Measurements from ENCODE around the gene GLTP. TPM values are rescaled to one million over a fixed set of nuclear protein-coding genes. Genes with fewer than 3 reads are reported as not detected.
"Not testable (repeated sequence)": the region's sequence is repeated elsewhere in the genome, so short reads cannot be mapped to it uniquely, and the experiment has no call there.

The GLTP gene
- total RNA-seq, 1 experiment from 2014 or later: 15.5 TPM

- Histone ChIP-seq H3K9ac (ENCODE audit: extremely low read depth, insufficient read length, low read length) (no peak overlapping the region), H3K4ac (ENCODE audit: low read depth, low read length) (no peak overlapping the region), H2BK15ac (ENCODE audit: low read depth, low read length) (no peak overlapping the region), H3K27me3 (ENCODE audit: insufficient read depth, low read length) (no peaks in the 10 kb centered on the region), H3T11ph (ENCODE audit: low read length) (no peak overlapping the region), H2AK5ac (ENCODE audit: insufficient read length, low read length) (no peak overlapping the region), H3K56ac (ENCODE audit: insufficient read length, low read depth, low read length) (no peak overlapping the region), H3K79me1 (ENCODE audit: insufficient read depth, low read depth, low read length, poor library complexity, severe bottlenecking) (peaks cover 2% of the 10 kb centered on the region), H2BK12ac (ENCODE audit: insufficient read length, low read depth, low read length) (no peak overlapping the region), H3K79me2 (ENCODE audit: insufficient read depth, low read length) (no peaks in the 10 kb centered on the region), H3K9me3 (ENCODE audit: control insufficient read depth, low read depth, low read length) (no peaks in the 10 kb centered on the region), H4K91ac (ENCODE audit: insufficient read length, low read depth, low read length) (no peak overlapping the region), H2AFZ (ENCODE audit: low read length) (no peak overlapping the region), H3K27ac (ENCODE audit: insufficient read length, low read depth, low read length) (no peak overlapping the region), H3K4me1 (ENCODE audit: insufficient read depth, low read length) (peaks cover 4% of the 10 kb centered on the region), H3K23me2 (ENCODE audit: insufficient read length, low read depth, low read length, poor library complexity, severe bottlenecking) (no peaks in the 10 kb centered on the region), H3K18ac (ENCODE audit: insufficient read length, low read depth, low read length) (no peak overlapping the region), H2BK120ac (ENCODE audit: low read depth, low read length, poor library complexity, severe bottlenecking) (no peak overlapping the region), H3K14ac (ENCODE audit: insufficient read depth, low read length) (peak overlapping the region; percentile 17; the same call in 1 of the 2 replicates), H4K20me1 (ENCODE audit: control insufficient read depth, insufficient read depth, insufficient read length) (no peaks in the 10 kb centered on the region), H4K8ac (replicated peaks; ENCODE audit: insufficient read length, low read depth, low read length) (no peak overlapping the region), H3K4me2 (ENCODE audit: insufficient read depth, insufficient read length, low read length) (no peak overlapping the region), H4K5ac (ENCODE audit: insufficient read length, low read depth, low read length) (no peak overlapping the region), H2BK20ac (ENCODE audit: low read depth, low read length, poor library complexity, severe bottlenecking) (no peak overlapping the region), H2BK5ac (ENCODE audit: insufficient read length, low read length) (no peak overlapping the region), H3K23ac (ENCODE audit: insufficient read length, low read depth, low read length) (no peak overlapping the region)
- Mint-ChIP-seq H3K27me3 (ENCODE audit: low read depth) (no peaks in the 10 kb centered on the region), H3K27ac (peak overlapping the region in 2 of 3 experiments; percentile 30 to 48; a peak in 1 of 7 replicates), H3K9me3 (no peaks in the 10 kb centered on the region), H3K4me3 (no peak overlapping the region), H3K36me3 (ENCODE audit: insufficient read depth in 1 of 3, low read depth in 3 of 3) (peaks cover 0 to 1% (median 0%) of the 10 kb centered on the region in 3 experiments; a peak in 1 of 7 replicates), H3K4me1 (peaks cover 7 to 11% of the 10 kb centered on the region in 2 experiments)
- no peak for TF ChIP-seq CTCF (conservative IDR thresholded peaks at IDR 0.05)
- no CpG with 5 or more reads among the region's 9 CpGs for WGBS (ENCODE audit: extremely low coverage, insufficient read length, low lambda C conversion rate)
- no peak for DNase-seq
Observed at GRCh38 chr12:109863847-109864712, 16.3 kb downstream of the GLTP start.

GRCh38 chr12:109862491-109862890 is 17.9 kb downstream of the GLTP start:
- H3K23ac ChIP-seq (ENCODE audit: insufficient read length, low read depth, low read length); H4K91ac ChIP-seq (ENCODE audit: insufficient read length, low read depth, low read length); H3K9ac ChIP-seq (ENCODE audit: extremely low read depth, insufficient read length, low read length); H3K4me3 Mint-ChIP-seq; H3K27me3 ChIP-seq (ENCODE audit: insufficient read depth, low read length); H2BK20ac ChIP-seq (ENCODE audit: low read depth, low read length, poor library complexity, severe bottlenecking); H4K5ac ChIP-seq (ENCODE audit: insufficient read length, low read depth, low read length); H3K36me3 Mint-ChIP-seq (ENCODE audit: insufficient read depth in 1 of 3, low read depth in 3 of 3); H3K23me2 ChIP-seq (ENCODE audit: insufficient read length, low read depth, low read length, poor library complexity, severe bottlenecking); H3K27me3 Mint-ChIP-seq (ENCODE audit: low read depth); H2AFZ ChIP-seq (ENCODE audit: low read length); H3K9me3 Mint-ChIP-seq; H2AK5ac ChIP-seq (ENCODE audit: insufficient read length, low read length); H2BK15ac ChIP-seq (ENCODE audit: low read depth, low read length); H2BK5ac ChIP-seq (ENCODE audit: insufficient read length, low read length); H3K4me2 ChIP-seq (ENCODE audit: insufficient read depth, insufficient read length, low read length); H4K20me1 ChIP-seq (ENCODE audit: control insufficient read depth, insufficient read depth, insufficient read length); H3K27ac Mint-ChIP-seq; DNase-seq; H2BK12ac ChIP-seq (ENCODE audit: insufficient read length, low read depth, low read length); H4K8ac ChIP-seq (replicated peaks; ENCODE audit: insufficient read length, low read depth, low read length); H3K18ac ChIP-seq (ENCODE audit: insufficient read length, low read depth, low read length); H3K14ac ChIP-seq (ENCODE audit: insufficient read depth, low read length); H2BK120ac ChIP-seq (ENCODE audit: low read depth, low read length, poor library complexity, severe bottlenecking); H3K79me1 ChIP-seq (ENCODE audit: insufficient read depth, low read depth, low read length, poor library complexity, severe bottlenecking); H3K79me2 ChIP-seq (ENCODE audit: insufficient read depth, low read length); H3K27ac ChIP-seq (ENCODE audit: insufficient read length, low read depth, low read length); H3K56ac ChIP-seq (ENCODE audit: insufficient read length, low read depth, low read length); H3K4me1 ChIP-seq (ENCODE audit: insufficient read depth, low read length); H3K9me3 ChIP-seq (ENCODE audit: control insufficient read depth, low read depth, low read length); H3T11ph ChIP-seq (ENCODE audit: low read length); H3K4ac ChIP-seq (ENCODE audit: low read depth, low read length): not testable (repeated sequence)
- no CpG with 5 or more reads among the region's 9 CpGs for WGBS (ENCODE audit: extremely low coverage, insufficient read length, low lambda C conversion rate)
- peaks cover 7 to 11% of the 10 kb centered on the region in 2 experiments for H3K4me1 Mint-ChIP-seq

All from H9 (cell line).